PC-3 (cell line): ENCODE data around the gene SLC6A15. TPM values are rescaled to one million over a fixed set of nuclear protein-coding genes. Genes with fewer than 3 reads are reported as not detected.

Experiments
- ATAC-seq: fragments of 200-7000 bp; cut with Tn5 transposase; 2 replicates; pipeline ENCODE4 v1.9.1; 2020; ENCODE audit warnings: mild to moderate bottlenecking, moderate library complexity
- BruUV-seq: library from RNA; stranded (reverse); fragments of 400-500 nt; replicated peaks from 2 replicates; lab custom pipeline; 2021; lab: Mats Ljungman, UMichigan
- CTCF ChIA-PET: fragments of 300-600 bp; sonication (Branson Sonifier 250); formaldehyde crosslinking; loops from one replicate; lab custom pipeline; 2022; ENCODE audit warnings: antibody characterized with exemption; lab: Charles Lee
- POLR2A ChIA-PET: fragments of 300-600 bp; sonication (Branson Sonifier 250); formaldehyde crosslinking; loops from one replicate; lab custom pipeline; 2022; ENCODE audit warnings: antibody characterized with exemption; ENCODE audit not compliant: unreplicated experiment; lab: Charles Lee
- DNase-seq: peaks from one replicate; pipeline ENCODE4 v3.0.0-alpha.2; 2015
- H2AFZ ChIP-seq: fragments of 300-600 bp; sonication (generic); 2 replicates; pipeline ENCODE4 v1.6.0; 2016; ENCODE audit warnings: antibody characterized with exemption, low read length
- H3F3A ChIP-seq: fragments of 300-600 bp; sonication (generic); one replicate; pipeline ENCODE4 v1.6.0; 2017; ENCODE audit warnings: antibody characterized with exemption, low read length, control low read depth, mild to moderate bottlenecking; ENCODE audit not compliant: unreplicated experiment
- H3K27ac ChIP-seq: fragments of 300-600 bp; sonication (generic); 2 replicates; pipeline ENCODE4 v1.5.1; 2016; ENCODE audit warnings: mild to moderate bottlenecking, low read length
- H3K27me3 ChIP-seq: fragments of 300-600 bp; sonication (generic); 2 replicates; pipeline ENCODE4 v1.6.1; 2016; ENCODE audit warnings: low read length, mixed read lengths
- H3K36me3 ChIP-seq: fragments of 300-600 bp; sonication (generic); 2 replicates; pipeline ENCODE4 v1.6.1; 2016; ENCODE audit warnings: low read depth, mixed run types, low read length, mixed read lengths
- H3K4me1 ChIP-seq: fragments of 300-600 bp; sonication (generic); 2 replicates; pipeline ENCODE4 v1.5.1; 2016; ENCODE audit warnings: low read length; ENCODE audit not compliant: insufficient read depth
- H3K4me2 ChIP-seq: fragments of 300-600 bp; sonication (generic); 2 replicates; pipeline ENCODE4 v1.6.0; 2016; ENCODE audit warnings: low read length
- H3K4me3 ChIP-seq: fragments of 300-600 bp; sonication (generic); 2 replicates; pipeline ENCODE4 v1.5.1; 2016; ENCODE audit warnings: mild to moderate bottlenecking, low read length, mixed read lengths
- H3K79me2 ChIP-seq: fragments of 300-600 bp; sonication (generic); 2 replicates; pipeline ENCODE4 v1.6.1; 2017; ENCODE audit warnings: low read length, mixed read lengths
- H3K9ac ChIP-seq: fragments of 300-600 bp; sonication (generic); 2 replicates; pipeline ENCODE4 v1.6.0; 2016; ENCODE audit warnings: mild to moderate bottlenecking, low read length
- H3K9me2 ChIP-seq: fragments of 300-600 bp; sonication (generic); replicated peaks from 2 replicates; pipeline ENCODE4 v1.6.1; 2016; ENCODE audit warnings: mixed run types, low read length, mixed read lengths
- H3K9me3 ChIP-seq: fragments of 300-600 bp; sonication (generic); 2 replicates; pipeline ENCODE4 v1.6.1; 2016; ENCODE audit warnings: low read length, mixed read lengths
- H4K20me1 ChIP-seq: fragments of 300-600 bp; sonication (generic); 2 replicates; pipeline ENCODE4 v1.6.1; 2016; ENCODE audit warnings: low read length, mixed read lengths
- EZH2 ChIP-seq: fragments of 300-600 bp; sonication (generic); IDR thresholded peaks from one replicate; pipeline ENCODE4 v1.6.1; 2017; ENCODE audit warnings: antibody characterized with exemption, mild to moderate bottlenecking, low read length; ENCODE audit not compliant: unreplicated experiment
- EZH2phosphoT487 ChIP-seq: fragments of 300-600 bp; sonication (generic); IDR thresholded peaks from 2 replicates; pipeline ENCODE4 v1.6.1; 2018; ENCODE audit warnings: mild to moderate bottlenecking, antibody characterized with exemption, low read length, borderline replicate concordance
- intact Hi-C: fragments of 100-400 bp; cut with micrococcal nuclease; formaldehyde crosslinking; loops from 2 replicates; pipeline ENCODE4 v1.9.0; 2023
- total RNA-seq: library from RNA; depleted of rRNA; stranded (reverse); fragments of >200 nt; gene quantifications from 2 replicates; pipeline ENCODE4 v1.2.3, GENCODE V29; 2014
- TF ChIP-seq, protein P1 (sequence below): fragments of 300-600 bp; sonication (generic); conservative IDR thresholded peaks from 2 replicates; pipeline ENCODE4 v1.5.1; 2017; ENCODE audit warnings: antibody characterized with exemption, low read depth, mild to moderate bottlenecking, low read length

The SLC6A15 gene
- total RNA-seq, 1 experiment from 2014 or later: not detected

DNA sequence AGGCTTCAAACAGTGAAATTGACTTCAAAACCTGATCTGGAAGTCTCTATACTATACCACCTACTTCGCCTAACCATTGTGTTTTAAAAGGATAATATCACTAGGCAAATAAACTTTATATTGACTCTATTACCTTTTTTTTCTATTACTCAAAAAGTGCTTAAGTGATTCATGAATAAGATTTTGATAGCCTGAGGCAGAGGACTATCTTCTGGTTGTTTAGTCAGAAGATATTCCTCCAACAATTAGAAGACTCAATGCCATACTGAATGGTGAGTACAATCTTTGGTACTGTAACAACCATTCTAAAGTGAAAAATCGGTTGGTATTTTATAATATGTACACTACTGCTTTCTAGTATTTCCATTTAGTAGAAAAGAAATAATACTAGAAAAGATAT lies 22.8 kb downstream of the SLC6A15 start:
- intact Hi-C loops: no loop called here
- Histone ChIP-seq H3K9me2 (no peaks in the 10 kb centered on the region), H3K9ac (no peak overlapping the region), H3K4me1 (no peaks in the 10 kb centered on the region), H3K27me3 (peaks cover 29% of the 10 kb centered on the region), H3K36me3 (no peaks in the 10 kb centered on the region), H2AFZ (no peak overlapping the region), H3F3A (no peaks in the 10 kb centered on the region), H3K79me2 (no peaks in the 10 kb centered on the region), H3K4me3 (no peak overlapping the region), H3K9me3 (no peaks in the 10 kb centered on the region), H3K27ac (no peak overlapping the region), H3K4me2 (no peak overlapping the region), H4K20me1 (no peaks in the 10 kb centered on the region)
- TF ChIP-seq EZH2: no peak
- TF ChIP-seq EZH2phosphoT487: no peak
- TF ChIP-seq, protein P1, sequence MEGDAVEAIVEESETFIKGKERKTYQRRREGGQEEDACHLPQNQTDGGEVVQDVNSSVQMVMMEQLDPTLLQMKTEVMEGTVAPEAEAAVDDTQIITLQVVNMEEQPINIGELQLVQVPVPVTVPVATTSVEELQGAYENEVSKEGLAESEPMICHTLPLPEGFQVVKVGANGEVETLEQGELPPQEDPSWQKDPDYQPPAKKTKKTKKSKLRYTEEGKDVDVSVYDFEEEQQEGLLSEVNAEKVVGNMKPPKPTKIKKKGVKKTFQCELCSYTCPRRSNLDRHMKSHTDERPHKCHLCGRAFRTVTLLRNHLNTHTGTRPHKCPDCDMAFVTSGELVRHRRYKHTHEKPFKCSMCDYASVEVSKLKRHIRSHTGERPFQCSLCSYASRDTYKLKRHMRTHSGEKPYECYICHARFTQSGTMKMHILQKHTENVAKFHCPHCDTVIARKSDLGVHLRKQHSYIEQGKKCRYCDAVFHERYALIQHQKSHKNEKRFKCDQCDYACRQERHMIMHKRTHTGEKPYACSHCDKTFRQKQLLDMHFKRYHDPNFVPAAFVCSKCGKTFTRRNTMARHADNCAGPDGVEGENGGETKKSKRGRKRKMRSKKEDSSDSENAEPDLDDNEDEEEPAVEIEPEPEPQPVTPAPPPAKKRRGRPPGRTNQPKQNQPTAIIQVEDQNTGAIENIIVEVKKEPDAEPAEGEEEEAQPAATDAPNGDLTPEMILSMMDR: no peak
- ChIA-PET CTCF (no interaction called here), POLR2A (no interaction called here)
- DNase-seq (peak; percentile 11), ATAC-seq (no peak)
- no TSS peak for BruUV-seq

GRCh38 chr12:84888861-84889260 lies 23.7 kb downstream of the SLC6A15 start:
- H3K4me2 ChIP-seq: no peak overlapping the region

DNA sequence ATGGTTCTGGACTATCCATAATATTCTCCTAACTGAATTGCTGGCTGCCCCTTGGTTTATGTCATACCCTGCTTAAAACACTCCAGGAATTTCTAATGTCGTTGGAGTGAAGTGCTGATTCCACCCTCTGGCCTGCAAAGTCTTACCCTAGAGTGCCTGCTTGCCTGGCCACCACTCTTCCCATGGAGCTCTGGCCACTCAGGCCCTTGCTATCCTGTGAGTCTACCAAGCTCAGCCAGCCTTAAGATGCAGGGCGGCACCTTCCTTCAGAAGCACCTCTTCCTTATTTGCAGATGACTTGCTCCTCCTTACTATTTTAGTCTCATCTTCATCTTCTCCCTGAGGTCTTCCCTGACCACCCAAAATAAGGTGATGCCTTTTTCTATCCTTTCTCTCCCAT lies 35.3 kb downstream of the SLC6A15 start:
- ATAC-seq: no peak
- Histone ChIP-seq H3K4me3 (no peak overlapping the region), H3K4me2 (no peak overlapping the region), H3K4me1 (no peaks in the 10 kb centered on the region), H3K27ac (no peak overlapping the region), H3K9ac (no peak overlapping the region), H4K20me1 (no peaks in the 10 kb centered on the region), H3K79me2 (no peaks in the 10 kb centered on the region), H3F3A (no peaks in the 10 kb centered on the region), H2AFZ (no peak overlapping the region), H3K36me3 (no peaks in the 10 kb centered on the region), H3K9me3 (no peaks in the 10 kb centered on the region), H3K27me3 (peaks cover 3% of the 10 kb centered on the region; the same call in 1 of the 2 replicates), H3K9me2 (no peaks in the 10 kb centered on the region)
- no TSS peak for BruUV-seq
- no peak for DNase-seq
- CTCF ChIA-PET: no interaction called here
- POLR2A ChIA-PET: no interaction called here
- TF ChIP-seq EZH2 (no peak), EZH2phosphoT487 (no peak)
- TF ChIP-seq, protein P1: no peak
- intact Hi-C loops: no loop called here

More at GRCh38 chr12:84888861-84889260, 23.7 kb downstream of the SLC6A15 start:
- H4K20me1 ChIP-seq: no peaks in the 10 kb centered on the region
- ChIA-PET CTCF (no interaction called here), POLR2A (no interaction called here)
- H3K36me3 ChIP-seq: no peaks in the 10 kb centered on the region
- intact Hi-C loops: no loop called here
- no peaks in the 10 kb centered on the region for H3F3A ChIP-seq
- no peak for TF ChIP-seq EZH2
- TF ChIP-seq EZH2phosphoT487: no peak
- TF ChIP-seq, protein P1: no peak
- H3K27me3 ChIP-seq: peaks cover 30% of the 10 kb centered on the region
- H3K9ac ChIP-seq: no peak overlapping the region
- no peaks in the 10 kb centered on the region for H3K4me1 ChIP-seq
- no peaks in the 10 kb centered on the region for H3K79me2 ChIP-seq
- no peak overlapping the region for H3K4me3 ChIP-seq
- H3K27ac ChIP-seq: no peak overlapping the region
- no peaks in the 10 kb centered on the region for H3K9me2 ChIP-seq
- no peaks in the 10 kb centered on the region for H3K9me3 ChIP-seq
- no peak overlapping the region for H2AFZ ChIP-seq
- no TSS peak for BruUV-seq
- no peak for ATAC-seq
- DNase-seq: no peak
